GM13977 (cell line): ENCODE results near the gene SUPT3H.

Experiments
- DNase-seq: peaks from one replicate; pipeline ENCODE4 v3.0.0; 2012; ENCODE audit warnings: low spot score
- in situ Hi-C: fragments of 300-500 bp; cut with MboI; formaldehyde crosslinking; loops from one replicate; pipeline ENCODE4 v1.12.0; 2022; ENCODE audit warnings: low sequenced_read_pairs, low pct_unique_long_range_greater_than_20kb, mixed read lengths, inconsistent platforms; ENCODE audit not compliant: unreplicated experiment
- TF ChIP-seq, protein P1 (sequence below): IDR thresholded peaks from 2 replicates; pipeline ENCODE4 v1.5.1; 2012; ENCODE audit warnings: mild to moderate bottlenecking, control low read depth; ENCODE audit not compliant: insufficient read depth; ENCODE audit errors: extremely low read depth, missing control alignments

The SUPT3H gene

DNA sequence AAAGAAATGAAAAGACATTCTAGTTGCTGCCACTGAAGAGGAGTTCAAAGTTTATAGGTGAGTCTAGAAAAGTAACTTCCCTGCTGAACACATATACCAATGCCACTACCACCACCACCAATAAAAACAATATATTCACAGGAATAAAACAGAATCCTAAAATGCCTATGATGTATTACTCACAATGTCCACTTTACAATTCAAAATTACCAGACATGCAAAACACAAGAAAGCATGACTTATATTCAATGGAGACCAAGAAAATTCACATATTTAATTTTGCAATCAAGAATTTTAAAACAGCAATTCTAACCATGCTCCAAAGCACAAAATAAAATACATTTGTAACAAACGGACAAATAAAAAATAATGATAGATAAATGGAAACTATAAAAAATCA, 434.9 kb downstream of the SUPT3H start:
- in situ Hi-C loops: no loop called here
- no peak for DNase-seq
- TF ChIP-seq, protein P1, sequence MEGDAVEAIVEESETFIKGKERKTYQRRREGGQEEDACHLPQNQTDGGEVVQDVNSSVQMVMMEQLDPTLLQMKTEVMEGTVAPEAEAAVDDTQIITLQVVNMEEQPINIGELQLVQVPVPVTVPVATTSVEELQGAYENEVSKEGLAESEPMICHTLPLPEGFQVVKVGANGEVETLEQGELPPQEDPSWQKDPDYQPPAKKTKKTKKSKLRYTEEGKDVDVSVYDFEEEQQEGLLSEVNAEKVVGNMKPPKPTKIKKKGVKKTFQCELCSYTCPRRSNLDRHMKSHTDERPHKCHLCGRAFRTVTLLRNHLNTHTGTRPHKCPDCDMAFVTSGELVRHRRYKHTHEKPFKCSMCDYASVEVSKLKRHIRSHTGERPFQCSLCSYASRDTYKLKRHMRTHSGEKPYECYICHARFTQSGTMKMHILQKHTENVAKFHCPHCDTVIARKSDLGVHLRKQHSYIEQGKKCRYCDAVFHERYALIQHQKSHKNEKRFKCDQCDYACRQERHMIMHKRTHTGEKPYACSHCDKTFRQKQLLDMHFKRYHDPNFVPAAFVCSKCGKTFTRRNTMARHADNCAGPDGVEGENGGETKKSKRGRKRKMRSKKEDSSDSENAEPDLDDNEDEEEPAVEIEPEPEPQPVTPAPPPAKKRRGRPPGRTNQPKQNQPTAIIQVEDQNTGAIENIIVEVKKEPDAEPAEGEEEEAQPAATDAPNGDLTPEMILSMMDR: no peak

DNA sequence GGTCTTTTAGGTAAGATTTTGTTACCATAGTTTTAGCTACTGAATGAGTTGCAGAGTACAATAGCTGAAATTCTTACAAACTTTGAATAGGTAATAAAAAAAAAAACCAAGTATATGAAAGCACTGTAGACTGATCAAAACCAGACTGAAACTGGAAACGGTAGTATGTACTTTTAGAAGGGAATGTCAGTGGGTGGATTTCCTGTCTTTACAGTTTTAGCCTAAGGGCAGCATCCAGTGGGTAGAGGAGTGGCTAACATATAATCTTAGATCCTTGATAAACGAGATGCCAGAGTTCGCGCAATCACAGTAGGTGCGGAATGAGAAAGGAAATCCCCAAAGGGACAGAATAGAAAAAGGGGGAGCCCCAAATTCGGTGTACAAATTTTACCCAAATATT, 435.5 kb downstream of the SUPT3H start:
- in situ Hi-C loops: no loop called here
- TF ChIP-seq, protein P1: no peak
- DNase-seq: no peak

DNA sequence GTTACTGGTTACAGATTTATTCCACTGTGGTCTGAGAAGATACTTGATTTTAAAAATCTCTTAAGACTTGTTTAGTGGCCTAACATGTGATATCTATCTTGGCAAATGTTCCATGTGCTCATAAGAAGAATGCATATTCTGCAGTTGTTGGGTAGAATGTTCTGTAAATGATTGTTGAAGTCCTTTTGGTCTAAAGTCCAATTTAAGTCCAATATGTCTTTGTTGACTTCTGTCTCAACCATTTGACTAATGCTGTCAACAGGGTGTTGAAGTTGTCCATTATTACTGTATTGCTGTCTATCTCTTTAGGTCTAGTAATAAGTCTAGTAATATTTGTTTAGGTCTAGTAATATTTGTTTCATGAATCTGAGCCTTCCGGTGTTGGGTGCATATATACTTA, 437.4 kb downstream of the SUPT3H start:
- TF ChIP-seq, protein P1: no peak
- in situ Hi-C loops: no loop called here
- DNase-seq: no peak

DNA sequence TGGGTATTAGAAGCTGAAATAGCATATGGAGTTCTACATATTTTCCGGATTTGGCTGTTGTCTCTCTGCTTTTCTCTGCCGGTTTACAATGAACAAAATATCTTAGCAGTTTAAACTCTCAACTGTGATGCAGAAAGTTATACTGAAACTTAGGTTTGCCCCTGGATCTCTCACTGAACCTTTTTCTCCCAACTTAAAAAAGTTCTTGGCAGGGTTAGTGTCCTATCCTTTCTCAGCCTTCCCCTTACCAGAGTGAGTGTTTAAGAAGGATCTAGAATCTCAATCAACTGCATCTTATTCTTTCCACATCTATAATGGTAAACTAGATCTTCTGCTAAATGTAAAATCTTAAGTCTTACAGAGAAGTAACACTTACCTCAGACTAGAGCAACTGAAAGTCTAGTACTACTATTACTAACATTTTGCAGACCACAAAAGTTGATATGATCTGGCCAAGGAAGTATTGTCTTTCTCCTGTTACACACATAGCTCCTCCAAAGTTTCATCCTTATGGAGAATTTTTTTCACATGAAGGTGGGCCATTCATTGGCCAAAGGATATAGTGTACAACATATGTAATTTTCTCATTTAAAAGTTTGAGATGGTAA, 441.9 kb downstream of the SUPT3H start:
- in situ Hi-C loops: no loop called here
- TF ChIP-seq, protein P1: no peak
- DNase-seq: no peak

DNA sequence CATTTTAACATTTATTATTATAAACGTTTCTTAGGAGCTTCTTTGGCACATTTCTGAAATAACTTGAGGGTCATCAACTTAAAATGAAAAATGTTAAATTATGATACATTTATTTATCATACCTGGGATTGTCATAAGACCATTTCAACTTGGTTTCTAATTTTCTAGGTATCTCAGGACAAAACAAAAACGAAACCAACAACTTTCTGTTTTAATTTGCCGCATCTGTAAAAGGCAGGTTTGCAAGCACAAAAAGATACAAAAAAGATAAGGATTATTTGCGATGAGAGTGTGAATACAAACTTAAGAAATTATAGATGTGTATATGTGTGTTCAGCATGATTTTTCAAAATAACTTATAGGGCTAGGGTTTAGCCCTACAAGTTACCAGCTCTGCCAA, 444.6 kb downstream of the SUPT3H start:
- in situ Hi-C loops: no loop called here
- DNase-seq: no peak
- TF ChIP-seq, protein P1: no peak

DNA sequence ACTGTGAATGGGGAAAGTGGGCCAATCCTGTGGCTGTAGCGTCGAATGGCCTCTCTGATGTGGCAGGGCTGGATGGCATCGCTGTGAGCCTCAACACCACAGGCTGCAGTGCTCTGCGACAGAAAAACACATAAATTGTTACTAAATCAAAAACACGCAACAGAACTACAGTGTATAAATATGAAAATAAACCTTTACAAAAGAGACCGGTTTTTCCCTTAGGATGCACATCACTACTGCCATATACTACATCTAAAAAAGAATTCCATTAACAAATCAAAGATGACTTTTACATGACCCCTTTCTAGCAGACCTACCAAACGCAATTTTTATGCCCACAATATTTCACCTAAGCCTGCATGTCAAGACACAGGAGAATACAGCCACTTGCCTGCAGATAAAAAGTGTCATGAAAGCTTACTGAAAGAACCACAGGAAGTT, 445.1 kb downstream of the SUPT3H start:
- TF ChIP-seq, protein P1: no peak
- in situ Hi-C loops: no loop called here
- no peak for DNase-seq

DNA sequence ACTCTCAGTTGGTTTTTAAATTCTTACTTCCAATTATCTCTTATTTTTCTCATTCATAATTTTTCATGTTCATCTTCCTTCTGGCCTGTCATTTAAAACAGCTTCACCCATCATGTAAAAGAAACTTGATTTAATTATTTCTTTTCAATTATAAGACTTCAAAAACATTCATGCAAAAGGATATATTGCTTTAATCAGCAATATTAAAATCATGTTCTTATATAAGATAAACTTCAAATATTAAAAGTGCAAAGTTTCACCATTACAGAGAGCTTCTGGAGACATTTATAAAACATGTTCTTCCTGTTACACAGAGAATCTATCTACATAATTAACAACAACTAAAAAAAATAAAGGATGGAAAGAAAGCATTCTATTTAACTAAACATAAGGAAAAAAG, 446.3 kb downstream of the SUPT3H start:
- TF ChIP-seq, protein P1: no peak
- DNase-seq: no peak
- in situ Hi-C loops: no loop called here
